ENCODE measurements around the gene EPG5. TPM values are rescaled to one million over a fixed set of nuclear protein-coding genes. Genes with fewer than 3 reads are reported as not detected.
"Not testable (repeated sequence)": the region's sequence is repeated elsewhere in the genome, so short reads cannot be mapped to it uniquely, and the experiment has no call there.

The EPG5 gene
- total and polyA plus RNA-seq, 2 experiments from 2014 or later, result 4.6 to 32.1 TPM

DNA sequence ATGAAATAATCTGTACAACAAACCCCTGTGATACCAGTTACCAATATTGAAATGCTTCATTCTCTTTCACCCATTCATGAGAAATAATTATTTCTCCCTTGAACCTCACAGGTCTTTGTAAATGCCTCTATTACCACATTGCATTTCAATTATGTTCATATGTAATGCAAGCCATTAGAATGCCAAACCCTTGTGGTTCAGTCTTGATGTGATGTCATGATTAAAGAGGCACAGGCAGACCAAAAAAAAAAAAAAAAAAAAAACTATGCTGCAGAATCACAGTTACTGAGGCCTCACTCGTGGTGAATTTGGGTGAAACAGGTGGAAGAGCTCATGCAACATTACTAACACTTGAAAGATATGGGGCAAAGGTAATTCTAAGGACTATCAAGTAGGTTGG, 9.4 kb upstream of the EPG5 start:
- Histone ChIP-seq H3K27me3 (no peaks in the 10 kb centered on the region), H3K4me3 (no peak overlapping the region), H3K79me2 (no peaks in the 10 kb centered on the region), H3K4me1 (ENCODE audit: insufficient read depth) (peaks cover 4% of the 10 kb centered on the region), H2AFZ (no peak overlapping the region), H3K36me3 (replicated peaks; ENCODE audit: insufficient read depth, low read depth) (no peaks in the 10 kb centered on the region), H4K20me1 (ENCODE audit: insufficient read depth, poor library complexity, severe bottlenecking) (no peaks in the 10 kb centered on the region), H3K4me2 (no peak overlapping the region), H3K9me3 (ENCODE audit: low read depth) (no peaks in the 10 kb centered on the region), H3K27ac (no peak overlapping the region), H3K9me2 (replicated peaks; ENCODE audit: insufficient read depth) (no peaks in the 10 kb centered on the region)
- 44% methylated on average over 1 of the region's 1 CpG for WGBS (ENCODE audit: low lambda C conversion rate, missing lambda C conversion rate)
- DNase-seq (ENCODE audit: low spot score), result no peak
- TF ChIP-seq EZH2 (IDR thresholded peaks at IDR 0.05; ENCODE audit: borderline replicate concordance) (no peak), EZH2phosphoT487 (IDR thresholded peaks at IDR 0.05; ENCODE audit: low read depth, severe bottlenecking, unreplicated experiment) (no peak)

- Histone ChIP-seq H3K27me3 (no peaks in the 10 kb centered on the region), H3K4me2 (no peak overlapping the region), H3K79me2 (no peaks in the 10 kb centered on the region), H3K4me1 (ENCODE audit: insufficient read depth) (no peaks in the 10 kb centered on the region), H3K9me2 (replicated peaks; ENCODE audit: insufficient read depth) (no peaks in the 10 kb centered on the region), H3K36me3 (replicated peaks; ENCODE audit: insufficient read depth, low read depth) (no peaks in the 10 kb centered on the region), H2AFZ (no peak overlapping the region), H3K27ac (no peak overlapping the region), H4K20me1 (ENCODE audit: insufficient read depth, poor library complexity, severe bottlenecking) (no peaks in the 10 kb centered on the region), H3K4me3 (no peak overlapping the region), H3K9me3 (ENCODE audit: low read depth) (no peaks in the 10 kb centered on the region)
- TF ChIP-seq EZH2phosphoT487 (IDR thresholded peaks at IDR 0.05; ENCODE audit: low read depth, severe bottlenecking, unreplicated experiment) (no peak), EZH2 (IDR thresholded peaks at IDR 0.05; ENCODE audit: borderline replicate concordance) (no peak), CTCF (IDR thresholded peaks at IDR 0.05; ENCODE audit: poor library complexity) (peak; percentile 86)
- DNase-seq (ENCODE audit: low spot score), result peak; percentile 75
- WGBS (ENCODE audit: low lambda C conversion rate, missing lambda C conversion rate), result 38% methylated on average over 5 of the region's 5 CpGs
Measured at GRCh38 chr18:45974088-45974536, 7.0 kb upstream of the EPG5 start.

- not testable (repeated sequence) for H3K27me3 ChIP-seq; DNase-seq (ENCODE audit: low spot score); H3K9me3 ChIP-seq (ENCODE audit: low read depth); H2AFZ ChIP-seq; H3K4me3 ChIP-seq; H3K9me2 ChIP-seq (replicated peaks; ENCODE audit: insufficient read depth); H3K27ac ChIP-seq; H3K4me1 ChIP-seq (ENCODE audit: insufficient read depth); H3K36me3 ChIP-seq (replicated peaks; ENCODE audit: insufficient read depth, low read depth)
- WGBS (ENCODE audit: low lambda C conversion rate, missing lambda C conversion rate), result 97% methylated on average over 5 of the region's 5 CpGs
- peaks cover 10% of the 10 kb centered on the region for H4K20me1 ChIP-seq (ENCODE audit: insufficient read depth, poor library complexity, severe bottlenecking)
- peaks cover 65% of the 10 kb centered on the region for H3K79me2 ChIP-seq
- H3K4me2 ChIP-seq, result peak overlapping the region; percentile 78
Measured at GRCh38 chr18:45964913-45965312, 2.2 kb downstream of the EPG5 start.

GRCh38 chr18:45962866-45963265, 4.3 kb downstream of the EPG5 start:
- H3K27me3 ChIP-seq, result no peaks in the 10 kb centered on the region
- H4K20me1 ChIP-seq (ENCODE audit: insufficient read depth, poor library complexity, severe bottlenecking), result peaks cover 17% of the 10 kb centered on the region
- H3K4me3 ChIP-seq, result no peak overlapping the region
- no peak overlapping the region for H2AFZ ChIP-seq
- no peaks in the 10 kb centered on the region for H3K9me2 ChIP-seq (replicated peaks; ENCODE audit: insufficient read depth)
- TF ChIP-seq EZH2phosphoT487 (IDR thresholded peaks at IDR 0.05; ENCODE audit: low read depth, severe bottlenecking, unreplicated experiment) (no peak), EZH2 (IDR thresholded peaks at IDR 0.05; ENCODE audit: borderline replicate concordance) (no peak), CTCF (IDR thresholded peaks at IDR 0.05; ENCODE audit: poor library complexity) (no peak)
- WGBS (ENCODE audit: low lambda C conversion rate, missing lambda C conversion rate), result 93% methylated on average over 5 of the region's 5 CpGs
- H3K27ac ChIP-seq, result peak overlapping the region; percentile 55
- no peak overlapping the region for H3K4me2 ChIP-seq
- H3K36me3 ChIP-seq (replicated peaks; ENCODE audit: insufficient read depth, low read depth), result no peaks in the 10 kb centered on the region
- H3K9me3 ChIP-seq (ENCODE audit: low read depth), result no peaks in the 10 kb centered on the region
- H3K4me1 ChIP-seq (ENCODE audit: insufficient read depth), result peaks cover 7% of the 10 kb centered on the region
- DNase-seq (ENCODE audit: low spot score), result no peak
- peaks cover 86% of the 10 kb centered on the region for H3K79me2 ChIP-seq
